ENCODE data around the gene SMG5.

DNA sequence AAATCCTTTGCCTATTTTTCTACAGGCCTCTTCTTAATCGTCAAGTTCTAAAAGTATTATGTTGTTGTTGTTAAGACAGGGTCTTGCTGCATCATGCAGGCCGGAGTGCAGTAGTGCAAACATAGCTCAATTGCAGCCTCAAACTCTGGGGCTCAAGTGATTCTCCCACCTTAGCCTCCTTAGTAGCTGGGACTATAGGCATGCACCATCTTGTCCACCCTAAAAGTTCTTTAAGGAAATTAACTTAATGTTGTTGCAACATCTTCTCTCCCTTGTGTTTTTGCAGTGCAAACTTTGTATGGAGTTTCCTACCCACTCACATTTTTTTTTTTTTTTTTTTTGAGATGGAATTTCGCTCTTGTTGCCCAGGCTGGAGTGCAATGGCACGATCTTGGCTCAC lies 20.6 kb upstream of the SMG5 start:
- TF ChIP-seq CTCF (conservative IDR thresholded peaks at IDR 0.05) (no peak), EZH2 (IDR thresholded peaks at IDR 0.05; ENCODE audit: low read depth) (no peak)
